HG03442 (cell line): ENCODE data around the gene GAS7.

Experiments used
- ATAC-seq: cut with Tn5 transposase; IDR thresholded peaks from one replicate; pipeline ENCODE4 v1.9.1; 2021; ENCODE audit warnings: mild to moderate bottlenecking, moderate library complexity; ENCODE audit not compliant: unreplicated experiment

GAS7 gene

GRCh38 chr17:9987779-9988585 lies 210.4 kb downstream of the GAS7 start:
- ATAC-seq, result no peak

GRCh38 chr17:9986754-9987382 lies 211.5 kb downstream of the GAS7 start:
- no peak for ATAC-seq

DNA sequence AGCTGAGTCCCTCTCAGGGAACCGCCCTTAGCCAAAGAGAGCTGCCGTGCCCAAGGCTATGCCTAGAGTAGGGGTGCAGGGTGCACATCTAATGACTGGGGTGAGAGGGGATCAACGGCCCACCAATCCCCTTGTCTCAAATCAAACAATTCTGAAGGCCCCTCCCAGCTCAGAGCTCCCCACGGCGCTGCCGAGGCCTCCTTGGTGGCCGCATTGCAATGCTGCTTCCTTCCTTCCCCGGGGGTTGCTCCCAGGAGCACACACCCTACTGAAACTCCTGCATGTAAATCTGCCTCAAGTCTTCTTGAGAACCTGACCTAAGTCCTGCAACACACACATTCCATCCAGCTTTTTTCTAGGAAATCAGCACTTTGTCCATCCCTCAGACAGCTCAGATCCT lies 212.8 kb downstream of the GAS7 start:
- no peak for ATAC-seq

DNA sequence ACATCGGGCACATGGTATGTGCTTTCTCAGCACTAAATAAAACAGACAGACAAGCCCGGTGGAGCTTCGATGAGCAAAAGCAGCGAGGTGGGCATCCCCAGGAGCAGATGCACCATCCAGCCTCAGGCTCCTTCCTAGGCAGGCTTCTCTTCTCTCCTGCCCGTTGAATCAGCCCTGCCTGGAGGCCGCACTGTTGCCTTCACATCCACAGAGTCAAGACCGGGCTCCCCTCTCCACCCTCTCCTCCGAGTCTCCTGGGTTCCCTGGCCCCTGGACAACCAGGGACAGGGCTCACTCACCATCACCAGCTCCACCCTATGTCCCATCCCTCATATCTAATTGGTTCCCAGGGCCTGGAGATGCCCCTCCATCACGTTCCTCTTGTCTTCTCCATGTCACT lies 213.6 kb downstream of the GAS7 start:
- ATAC-seq, result no peak

DNA sequence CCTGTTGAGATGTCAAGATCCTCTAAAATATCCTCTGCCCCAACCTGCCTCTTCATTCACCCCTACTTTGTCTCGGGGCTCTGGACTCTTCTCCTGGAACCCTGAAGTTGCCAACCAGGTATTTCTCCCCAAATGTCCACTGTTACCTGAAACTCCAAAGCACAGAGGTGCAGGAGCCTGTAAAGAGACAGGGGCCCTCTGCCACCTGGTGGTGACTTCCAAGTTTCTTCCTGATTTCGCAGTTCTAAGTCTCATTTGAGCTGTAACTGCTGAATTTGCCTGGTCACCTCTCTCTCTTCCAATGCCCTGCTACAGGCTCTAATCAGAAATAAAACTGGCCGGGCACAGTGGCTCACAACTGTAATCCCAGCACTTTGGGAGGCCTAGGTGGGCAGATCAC lies 216.2 kb downstream of the GAS7 start:
- no peak for ATAC-seq

- no peak for ATAC-seq
Measured at GRCh38 chr17:9981344-9981915, 217.0 kb downstream of the GAS7 start.

DNA sequence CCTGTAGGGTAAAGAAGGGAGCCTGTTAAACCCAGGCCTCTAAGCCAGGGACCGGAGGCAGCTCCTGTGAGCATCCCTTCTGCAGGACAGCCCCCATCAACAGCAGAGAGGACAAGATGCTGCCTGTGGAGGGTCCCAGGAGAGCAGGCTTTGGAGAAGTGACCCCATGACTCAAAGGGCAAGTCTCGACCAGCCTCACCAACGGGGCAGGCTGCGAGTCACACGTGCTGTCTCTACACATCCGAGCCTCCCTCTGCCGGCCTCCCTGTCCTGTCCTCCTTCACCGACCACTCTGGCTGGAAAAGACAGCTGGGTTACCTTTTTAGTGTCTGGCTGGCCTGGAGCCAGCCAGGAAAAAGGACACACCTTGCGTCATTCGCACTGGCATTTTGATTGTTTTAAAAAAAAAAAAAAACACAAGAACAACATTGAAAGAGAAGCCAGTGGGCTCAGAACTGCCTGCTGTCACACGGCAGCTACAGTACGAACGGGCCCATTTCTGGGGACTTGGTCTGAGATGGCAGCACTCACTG lies 218.9 kb downstream of the GAS7 start:
- no peak for ATAC-seq

DNA sequence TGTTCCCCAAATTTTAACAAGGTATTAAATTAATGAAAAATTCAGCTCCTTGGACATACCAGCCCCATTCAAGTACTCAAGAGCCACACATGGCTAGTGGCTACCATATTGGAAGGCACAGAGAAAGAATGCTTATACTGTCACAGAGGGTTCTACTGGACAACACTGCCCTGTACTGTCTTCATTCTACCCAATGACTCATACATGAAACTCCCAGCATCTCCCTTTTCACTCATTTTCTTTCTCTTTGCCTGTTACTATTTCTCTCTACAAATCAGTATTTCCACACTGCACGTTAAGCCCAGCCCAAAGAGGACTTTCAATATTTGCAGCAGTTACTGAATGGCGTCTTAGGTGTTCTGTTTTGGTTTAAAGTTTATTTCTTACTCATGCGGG lies 221.2 kb downstream of the GAS7 start:
- ATAC-seq, result no peak

GRCh38 chr17:9976283-9977179 lies 221.9 kb downstream of the GAS7 start:
- no peak for ATAC-seq

- ATAC-seq, result no peak
Measured at GRCh38 chr17:9974448-9975381, 223.7 kb downstream of the GAS7 start.

DNA sequence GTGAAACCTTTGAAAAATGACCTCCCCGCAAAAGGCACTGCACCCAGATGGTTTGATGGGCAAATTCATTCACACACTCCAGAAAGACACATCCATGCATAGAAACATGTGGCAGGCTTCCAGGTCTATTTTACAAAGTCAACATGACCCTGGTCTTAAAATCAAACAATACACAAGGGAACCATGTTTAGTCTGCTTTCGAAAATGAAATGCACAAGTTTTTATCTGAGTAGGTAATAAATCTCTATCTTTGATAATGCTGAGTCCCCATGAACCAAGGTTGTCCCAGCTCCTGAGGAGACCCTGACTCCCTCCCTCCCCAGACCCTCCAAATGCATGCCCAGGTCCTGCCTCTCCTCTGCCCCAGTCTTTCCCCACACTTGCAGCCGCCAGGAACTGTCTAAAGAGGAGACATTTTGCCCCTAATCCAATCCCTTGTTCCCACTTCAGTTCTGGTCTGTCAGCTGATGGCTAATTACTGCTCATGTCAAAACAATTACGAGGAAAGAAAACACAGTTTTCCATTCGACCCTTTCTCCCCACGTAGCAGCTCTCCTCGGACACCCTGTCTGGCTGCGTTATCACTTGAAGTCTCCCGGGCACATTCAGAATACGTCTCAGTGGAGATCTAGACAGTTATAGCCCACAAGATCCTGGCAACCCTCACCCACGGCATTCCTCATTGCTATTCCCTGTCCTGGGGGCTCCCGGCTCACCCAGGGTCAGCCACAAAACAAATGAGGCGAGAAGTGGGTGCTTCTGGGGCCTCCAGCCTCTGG lies 224.5 kb downstream of the GAS7 start:
- ATAC-seq, result no peak

DNA sequence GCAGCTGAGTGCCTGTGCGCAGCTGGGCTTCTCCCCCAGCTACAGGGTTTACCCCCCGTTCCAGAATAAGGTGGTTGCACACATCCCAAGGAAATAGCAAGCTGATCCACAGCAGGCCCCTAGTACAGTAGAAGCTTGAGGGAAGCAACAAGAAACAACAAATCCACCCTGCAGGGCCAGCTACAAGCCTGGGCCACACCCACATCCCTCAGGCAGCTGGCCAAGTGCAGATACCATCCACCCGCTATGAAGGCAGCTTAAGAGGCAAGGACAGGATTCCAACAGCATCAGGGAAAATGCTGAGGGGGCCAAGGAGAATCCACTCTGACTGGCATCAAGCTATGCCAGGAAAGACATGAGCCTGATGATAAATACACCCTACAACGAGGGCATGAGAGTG lies 226.4 kb downstream of the GAS7 start:
- ATAC-seq, result no peak

GRCh38 chr17:9969301-9969935 lies 229.0 kb downstream of the GAS7 start:
- ATAC-seq, result no peak

GRCh38 chr17:9968881-9969280 lies 229.5 kb downstream of the GAS7 start:
- no peak for ATAC-seq

DNA sequence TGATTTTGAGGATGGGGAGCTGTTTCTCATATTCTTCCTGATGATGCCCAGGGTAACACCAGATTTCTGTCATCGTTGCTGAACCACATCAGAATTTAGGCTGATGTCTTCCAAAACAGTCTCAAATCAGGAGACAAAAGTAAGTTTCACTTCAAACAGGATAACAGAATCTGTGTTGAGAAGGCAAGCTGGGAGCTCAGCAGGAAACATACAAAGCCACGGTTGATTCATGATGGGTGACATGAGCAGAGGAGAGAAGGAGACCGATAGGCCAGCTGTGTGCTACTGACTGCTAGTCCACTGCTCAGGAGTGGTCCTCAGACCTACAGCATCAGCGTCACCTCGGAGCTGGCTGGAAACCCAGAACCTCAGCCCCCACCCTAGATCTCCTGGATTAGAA lies 230.4 kb downstream of the GAS7 start:
- no peak for ATAC-seq

DNA sequence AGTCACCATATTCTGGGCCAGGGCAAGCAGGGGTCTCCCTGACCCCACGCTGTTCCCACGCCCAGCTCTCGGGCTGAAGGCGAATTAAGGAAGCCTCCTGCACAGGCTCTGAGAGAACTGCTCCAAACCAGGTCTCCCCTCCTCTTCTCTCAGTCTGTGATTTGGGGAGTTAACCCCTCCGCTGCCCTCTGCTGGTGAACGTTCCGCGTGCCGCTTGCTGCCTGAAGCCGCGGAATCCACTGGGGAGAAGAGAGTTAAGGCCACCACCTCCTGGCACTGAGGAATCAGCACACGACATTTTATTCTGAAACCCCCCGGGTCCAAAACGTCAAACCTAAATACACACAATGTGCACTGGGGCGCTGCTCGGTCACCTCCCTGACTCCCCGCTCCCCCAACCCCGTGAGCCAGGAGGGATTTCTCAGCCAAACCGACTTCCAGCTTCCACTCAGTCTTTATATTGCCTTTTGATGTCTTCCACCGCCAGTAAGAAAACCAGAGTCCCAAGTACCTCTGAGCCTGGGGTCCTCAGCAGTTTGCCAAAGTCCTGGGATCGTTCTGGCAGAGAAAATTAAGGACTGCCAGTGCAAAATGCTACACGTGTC lies 238.9 kb downstream of the GAS7 start:
- no peak for ATAC-seq

DNA sequence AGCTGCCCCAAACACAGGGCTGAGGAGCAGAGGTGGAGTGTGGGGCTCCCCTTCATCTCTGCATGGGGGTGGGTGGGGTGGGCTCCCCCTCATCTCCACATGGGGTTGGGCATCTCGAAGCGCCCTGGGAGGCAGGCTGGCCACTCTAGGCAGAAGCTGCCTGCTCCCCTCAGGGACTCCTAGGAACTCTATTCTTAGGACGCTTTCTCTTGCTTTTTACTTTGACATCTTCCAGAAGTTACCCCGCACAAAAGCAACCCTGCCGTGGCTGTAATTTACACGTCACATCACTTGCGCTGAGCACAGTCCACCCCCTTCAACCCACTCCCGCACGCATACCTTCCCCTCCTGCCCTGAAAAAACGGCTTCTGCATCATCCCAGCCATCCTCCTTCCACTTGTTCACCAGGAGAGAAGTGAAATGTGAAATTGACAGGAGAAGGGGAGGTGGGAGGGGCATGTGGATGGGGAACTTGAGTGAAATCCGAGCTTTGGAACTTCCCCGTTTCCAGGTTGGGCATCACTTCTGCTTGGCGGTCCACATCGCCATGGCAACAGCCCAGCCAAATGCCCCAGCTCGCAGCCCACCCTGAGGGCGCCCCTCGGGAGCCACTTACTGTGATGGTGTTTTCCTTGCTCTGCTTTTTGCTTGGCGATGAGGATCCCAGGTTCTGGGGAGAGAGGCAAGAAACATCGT lies 239.7 kb downstream of the GAS7 start:
- no peak for ATAC-seq

GRCh38 chr17:9957244-9957643 lies 241.2 kb downstream of the GAS7 start:
- ATAC-seq, result no peak
